Activated T-helper 9 cell treated with anti-CD3 and anti-CD28 coated beads, Interleukin-2, amount 50 U/mL, for 16 hours (primary cell): ENCODE measurements around the gene STYXL1.
"Not testable (repeated sequence)": the region's sequence is repeated elsewhere in the genome, so short reads cannot be mapped to it uniquely, and the experiment has no call there.

Source experiments
- DNase-seq: peaks from one replicate; pipeline ENCODE4 v3.0.0-alpha.2; 2020; ENCODE audit warnings: low read depth

The STYXL1 gene

GRCh38 chr7:76065016-76065612 is 17.3 kb upstream of the STYXL1 start:
- DNase-seq: no peak

DNA sequence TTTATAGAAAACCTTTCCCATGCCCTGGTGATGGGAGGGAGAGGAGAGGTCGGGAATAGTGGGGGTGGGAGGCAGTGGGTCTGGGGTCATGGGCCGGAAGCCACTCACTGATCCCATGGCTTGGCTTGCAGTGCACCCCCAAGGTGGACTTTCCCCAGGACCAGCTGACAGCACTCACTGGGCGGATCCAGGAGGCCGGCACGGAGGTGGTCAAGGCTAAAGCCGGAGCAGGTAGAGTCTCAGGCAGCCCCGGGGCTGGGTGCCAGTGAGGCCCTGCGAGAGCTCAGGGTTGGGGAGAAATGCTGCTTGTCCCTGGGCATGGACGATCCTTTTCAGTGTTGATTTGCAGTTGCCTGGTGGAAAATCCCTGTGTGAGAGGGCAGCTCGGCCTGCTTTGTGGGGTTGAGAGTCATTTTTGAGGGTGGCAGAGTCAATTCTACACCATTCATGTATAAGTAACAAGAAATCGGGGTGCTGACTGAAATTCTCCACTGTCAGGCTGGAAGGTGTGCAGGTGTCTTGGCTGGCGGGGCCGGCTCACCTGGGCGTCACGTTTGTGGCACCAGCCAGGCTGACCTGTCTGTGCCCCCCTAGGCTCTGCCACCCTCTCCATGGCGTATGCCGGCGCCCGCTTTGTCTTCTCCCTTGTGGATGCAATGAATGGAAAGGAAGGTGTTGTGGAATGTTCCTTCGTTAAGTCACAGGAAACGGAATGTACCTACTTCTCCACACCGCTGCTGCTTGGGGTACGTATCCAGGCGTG is 16.6 kb upstream of the STYXL1 start:
- no peak for DNase-seq

DNA sequence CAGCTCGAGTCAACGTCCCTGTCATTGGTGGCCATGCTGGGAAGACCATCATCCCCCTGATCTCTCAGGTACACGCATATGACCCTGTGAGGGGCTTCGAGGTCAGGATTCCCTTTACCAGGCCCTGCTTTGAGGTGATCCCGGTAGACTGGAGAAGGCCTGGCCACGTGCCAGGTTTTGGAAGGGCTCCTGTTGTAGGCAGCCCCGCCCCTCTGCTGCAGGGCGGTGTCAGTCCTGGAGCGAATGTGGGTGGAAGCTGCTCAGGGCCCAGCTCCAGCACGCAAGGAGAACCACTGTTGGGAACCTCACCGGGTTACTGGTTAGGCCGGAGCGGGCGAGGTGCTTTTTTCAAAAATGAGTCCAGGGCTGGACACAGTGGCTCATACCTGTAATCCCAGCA is 15.7 kb upstream of the STYXL1 start:
- no peak for DNase-seq

GRCh38 chr7:76063114-76063513 is 15.3 kb upstream of the STYXL1 start:
- DNase-seq: no peak

DNA sequence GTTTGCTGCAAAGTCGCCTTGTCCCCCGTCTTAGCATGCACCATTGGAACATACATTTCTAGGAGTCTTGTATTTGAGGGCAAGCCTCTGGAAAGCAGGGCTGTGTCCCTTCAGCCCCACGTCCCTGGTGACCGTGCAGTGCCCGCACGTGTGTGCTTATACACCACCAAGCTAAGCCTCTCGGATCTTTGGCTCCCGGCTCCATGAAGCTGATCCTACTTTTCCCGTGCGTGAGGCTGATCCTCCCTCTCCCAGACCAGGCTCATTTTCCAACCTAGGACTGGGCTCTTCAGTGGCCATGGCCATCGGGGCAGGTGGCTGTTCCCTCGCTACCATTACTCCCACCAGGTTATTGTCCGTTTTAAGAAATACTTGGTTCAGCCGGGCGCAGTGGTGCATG is 14.5 kb upstream of the STYXL1 start:
- no peak for DNase-seq

- no peak for DNase-seq
Measured at GRCh38 chr7:76060842-76061241, 13.0 kb upstream of the STYXL1 start.

- DNase-seq: not testable (repeated sequence)
Measured at GRCh38 chr7:76058745-76059144, 10.9 kb upstream of the STYXL1 start.

DNA sequence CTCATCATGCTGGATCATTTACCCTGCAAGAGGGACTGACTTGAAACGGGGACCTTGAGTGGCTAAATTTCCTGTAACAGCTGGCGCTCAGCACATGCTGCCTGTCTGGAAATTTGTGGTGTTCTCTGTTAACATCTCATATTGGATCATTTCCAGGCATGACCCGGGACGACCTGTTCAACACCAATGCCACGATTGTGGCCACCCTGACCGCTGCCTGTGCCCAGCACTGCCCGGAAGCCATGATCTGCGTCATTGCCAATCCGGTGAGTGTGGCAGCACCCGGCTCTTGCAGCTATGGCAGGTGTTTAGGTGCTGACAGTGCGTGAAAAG is 10.0 kb upstream of the STYXL1 start:
- DNase-seq: no peak

DNA sequence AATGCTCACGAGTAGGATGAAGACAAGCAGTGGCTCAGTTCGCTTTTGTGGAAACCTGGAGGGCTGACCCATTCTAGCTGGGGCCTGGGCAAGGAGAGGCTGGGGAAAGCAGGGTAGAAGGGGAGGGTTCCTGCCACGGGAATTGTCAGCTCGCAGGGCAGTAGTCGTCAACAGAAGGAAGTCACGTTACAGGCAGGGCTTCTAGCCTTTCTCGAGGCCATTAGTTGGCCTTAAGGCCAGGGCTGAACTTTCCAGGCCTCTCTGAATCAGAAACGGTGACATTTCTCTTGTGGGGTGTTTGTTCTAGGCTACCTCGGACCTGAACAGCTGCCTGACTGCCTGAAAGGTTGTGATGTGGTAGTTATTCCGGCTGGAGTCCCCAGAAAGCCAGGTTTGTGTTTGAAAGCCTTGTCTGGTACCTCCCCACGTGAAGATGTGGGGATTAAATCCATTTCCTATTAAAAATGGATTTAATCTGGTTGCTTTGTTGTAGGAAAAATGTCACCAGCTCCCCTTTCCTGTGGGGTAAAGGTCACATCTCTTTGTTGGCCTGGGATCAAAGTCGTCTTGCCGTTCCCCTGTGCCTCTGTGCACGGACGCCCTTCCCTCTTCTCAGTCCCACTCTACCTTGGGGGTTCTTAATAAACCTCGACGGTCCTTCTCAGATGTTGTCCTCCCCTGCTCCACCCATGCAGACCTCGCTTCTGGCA is 9.5 kb upstream of the STYXL1 start:
- no peak for DNase-seq

- DNase-seq: no peak
Measured at GRCh38 chr7:76056241-76056640, 8.4 kb upstream of the STYXL1 start.

DNA sequence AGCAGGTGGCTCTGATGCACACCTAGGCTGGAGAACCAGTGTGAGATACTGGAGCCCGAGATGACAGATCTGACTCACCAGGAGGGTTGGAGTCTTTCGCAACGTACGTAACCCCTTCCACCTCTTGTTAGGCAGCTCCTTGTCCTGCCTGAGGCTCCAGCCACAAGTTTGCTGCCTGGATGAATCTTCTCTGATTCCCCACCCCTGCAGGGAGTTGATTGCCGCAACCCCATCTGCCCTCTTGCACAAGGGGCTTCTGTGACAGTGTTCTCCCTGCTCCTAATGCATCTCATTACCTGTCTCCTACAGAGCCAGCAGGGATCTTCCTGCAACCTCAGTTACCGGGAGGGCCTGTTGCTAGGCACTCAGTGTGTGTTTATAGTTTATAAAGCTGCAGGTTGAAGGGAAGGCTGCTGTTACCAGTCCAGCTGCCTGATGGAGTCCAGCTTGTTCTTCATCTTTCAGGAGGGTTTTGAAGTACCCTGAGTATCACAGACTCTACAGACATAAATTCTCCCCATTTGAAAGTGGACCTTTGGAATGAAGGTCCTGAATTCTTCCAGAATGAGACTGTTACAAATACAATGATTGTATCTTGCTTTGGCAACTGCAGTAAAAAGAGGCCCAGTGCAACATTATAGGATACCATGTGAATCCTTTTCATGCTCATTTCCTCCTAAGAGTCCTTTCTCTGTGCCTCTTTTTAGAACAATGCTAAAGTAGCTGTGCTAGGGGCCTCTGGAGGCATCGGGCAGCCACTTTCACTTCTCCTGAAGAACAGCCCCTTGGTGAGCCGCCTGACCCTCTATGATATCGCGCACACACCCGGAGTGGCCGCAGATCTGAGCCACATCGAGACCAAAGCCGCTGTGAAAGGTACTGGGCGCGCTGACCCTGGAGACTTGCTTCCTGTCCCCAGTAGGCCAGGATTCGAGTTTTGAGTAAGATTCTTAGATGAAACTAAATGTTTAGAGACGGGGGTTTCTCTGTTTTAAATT is 6.6 kb upstream of the STYXL1 start:
- DNase-seq: no peak

DNA sequence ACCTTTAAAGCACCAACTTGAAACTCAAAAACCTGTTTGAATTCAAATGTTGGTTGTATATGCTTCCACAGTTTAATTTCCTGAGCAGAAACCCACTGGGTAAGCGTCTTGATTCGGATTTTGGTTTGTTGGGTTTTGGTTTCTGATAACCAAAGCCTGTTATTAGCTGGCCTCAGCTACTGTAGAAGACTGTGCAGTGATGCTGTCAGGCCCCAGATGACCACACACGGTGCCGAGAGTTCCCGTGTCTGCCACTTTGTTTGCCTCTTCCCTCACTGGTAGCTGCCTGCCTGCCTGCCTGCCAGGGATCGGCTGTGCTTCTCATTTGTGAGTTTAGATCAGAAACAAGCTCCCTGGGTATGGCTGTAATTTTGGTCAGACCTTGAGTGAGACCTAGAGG is 5.7 kb upstream of the STYXL1 start:
- DNase-seq: no peak

GRCh38 chr7:76052681-76053080 is 4.9 kb upstream of the STYXL1 start:
- not testable (repeated sequence) for DNase-seq

DNA sequence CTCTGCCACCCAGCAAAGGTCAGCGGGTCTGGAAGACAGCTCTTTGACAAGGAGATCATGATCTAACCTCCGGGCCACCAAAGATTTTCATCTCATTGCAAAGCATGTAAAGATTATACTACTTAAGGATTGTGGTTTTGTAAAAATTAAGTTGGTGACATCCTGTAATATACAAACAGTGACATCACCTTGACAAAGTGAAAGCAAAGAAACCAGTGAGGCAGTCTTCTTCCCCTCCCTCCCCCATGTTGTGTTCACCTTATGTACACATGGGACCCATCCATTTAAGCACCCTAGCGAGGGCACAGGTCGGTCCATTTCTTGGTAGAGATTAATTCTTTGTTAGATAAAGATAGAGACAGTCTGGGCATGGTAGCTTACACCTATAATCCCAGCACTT is 4.0 kb upstream of the STYXL1 start:
- DNase-seq: no peak

GRCh38 chr7:76050545-76050944 is 2.7 kb upstream of the STYXL1 start:
- DNase-seq: no peak

DNA sequence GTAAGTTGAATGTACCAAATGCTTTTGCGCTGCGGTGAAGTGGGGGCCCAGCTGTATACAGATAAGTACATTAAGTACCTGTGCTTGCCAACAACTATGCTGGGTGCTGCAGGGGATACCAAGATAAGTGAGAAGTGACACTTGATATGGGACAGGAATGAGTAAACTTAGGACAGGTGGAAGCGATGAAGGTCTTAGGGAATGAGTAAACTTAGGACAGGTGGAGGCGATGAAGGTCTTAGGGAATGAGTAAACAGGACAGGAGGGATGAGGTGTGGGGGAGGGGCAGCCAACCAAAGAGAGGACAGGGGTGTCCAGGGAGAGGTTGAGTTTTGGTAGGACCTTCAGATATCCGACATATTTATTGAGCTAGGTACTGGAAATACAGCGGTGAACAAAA is 1.5 kb upstream of the STYXL1 start:
- no peak for DNase-seq

GRCh38 chr7:76048668-76048988 is 828 bp upstream of the STYXL1 start:
- DNase-seq: no peak

DNA sequence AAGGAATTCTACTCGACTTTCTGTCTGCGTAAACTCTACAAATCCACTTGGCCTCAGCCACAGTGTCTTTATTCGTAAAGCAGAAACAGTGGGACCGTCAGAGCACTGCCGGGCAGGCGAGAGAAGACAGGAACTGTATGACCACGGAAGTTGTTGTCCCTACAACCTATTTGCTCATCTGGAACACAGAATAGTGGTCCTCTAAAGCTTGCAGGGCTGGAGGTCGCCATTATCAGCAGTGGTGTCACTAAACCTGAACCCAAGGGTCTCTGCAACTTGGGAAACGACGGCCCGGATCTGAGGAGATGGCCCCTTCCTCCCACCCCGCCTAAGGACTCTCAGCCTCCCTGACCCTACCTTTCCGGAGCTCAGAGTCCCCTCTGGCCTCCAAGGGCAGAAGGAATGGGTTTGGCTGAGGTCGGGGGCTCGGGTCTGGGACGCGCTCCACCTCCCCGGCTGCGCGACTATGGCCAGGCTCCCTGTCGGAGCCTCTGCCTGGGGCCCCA is 442 bp downstream of the STYXL1 start:
- no peak for DNase-seq

DNA sequence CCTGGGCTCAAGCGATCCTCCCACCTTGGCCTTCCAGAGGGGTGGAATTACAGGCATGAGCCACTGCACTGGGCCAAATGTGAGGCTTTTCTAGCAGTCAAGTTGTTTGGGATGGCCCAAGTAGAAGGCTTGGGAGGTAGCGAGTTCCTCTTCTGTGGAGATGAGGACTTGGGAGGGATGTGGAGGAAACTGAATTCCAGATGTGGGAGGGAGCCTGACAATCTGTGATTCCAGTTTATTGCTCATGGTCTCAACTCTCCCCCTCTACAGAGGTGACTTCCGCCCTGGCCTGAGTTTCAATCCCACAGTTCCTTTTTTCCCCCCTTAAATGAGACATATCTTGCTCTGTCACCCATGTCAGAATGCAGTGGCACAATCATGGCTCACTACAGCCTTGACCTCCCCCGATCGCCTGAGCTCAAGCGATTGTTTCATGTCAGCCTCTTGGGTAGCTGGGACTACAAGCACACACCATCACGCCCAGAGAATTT is 3.4 kb downstream of the STYXL1 start:
- DNase-seq: no peak

DNA sequence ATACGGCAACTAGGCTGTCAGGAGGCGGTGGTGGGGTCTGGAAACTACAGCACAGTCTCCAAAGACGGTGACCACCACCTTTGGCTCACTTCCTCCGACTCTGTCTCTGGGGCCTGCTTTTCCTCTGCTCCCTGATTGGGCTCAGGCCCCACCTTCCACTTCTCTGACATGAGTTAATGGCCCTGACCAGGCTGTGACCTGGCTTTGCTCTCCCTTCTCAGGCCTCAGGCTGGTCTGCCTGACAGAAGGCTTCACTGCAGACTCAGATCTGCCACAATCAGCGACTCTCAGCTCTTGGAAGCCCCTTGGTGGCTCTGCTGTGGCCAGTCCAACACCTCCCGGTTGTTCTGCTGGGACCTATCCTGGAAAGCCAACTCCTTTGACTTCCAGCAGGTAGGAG is 7.7 kb downstream of the STYXL1 start:
- DNase-seq: no peak

DNA sequence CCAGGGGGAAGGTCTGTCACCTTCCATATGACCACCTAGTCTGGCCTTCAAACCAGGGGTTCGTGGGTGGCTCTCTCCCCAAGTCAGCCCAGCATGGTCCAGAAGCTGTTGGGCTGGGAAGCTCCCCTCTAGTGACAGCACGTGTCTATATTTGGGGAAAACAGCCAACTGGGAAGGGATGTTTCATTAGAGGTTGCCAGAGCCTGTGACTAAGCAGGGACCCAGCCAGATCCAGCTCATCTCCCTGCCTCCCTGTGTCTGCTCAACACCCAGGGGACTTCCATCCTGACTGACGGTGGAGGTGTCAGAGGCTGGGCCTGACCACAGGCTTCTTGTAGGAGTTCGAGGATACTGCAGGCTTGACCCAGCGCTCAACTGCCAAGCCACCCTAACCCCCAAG is 10.5 kb downstream of the STYXL1 start:
- no peak for DNase-seq

DNA sequence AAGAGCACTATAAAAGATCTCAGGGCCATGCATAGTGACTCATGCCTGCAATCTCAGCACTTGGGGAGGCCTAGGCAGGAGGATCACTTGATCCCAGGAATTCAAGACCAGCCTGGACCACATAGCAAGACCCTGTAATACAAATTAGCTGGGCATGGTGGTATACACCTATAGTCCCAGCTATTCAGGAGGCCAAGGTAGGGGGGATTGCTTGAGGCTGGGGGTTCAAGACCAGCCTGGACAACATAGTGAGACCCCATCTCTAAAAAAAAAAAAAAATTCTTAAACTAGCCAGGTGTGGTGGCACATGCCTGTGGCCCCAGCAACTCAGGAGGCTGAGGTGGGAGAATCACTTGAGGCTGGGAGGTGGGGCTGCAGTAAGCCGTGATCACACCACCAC is 15.8 kb downstream of the STYXL1 start:
- no peak for DNase-seq
